Panc1 (cell line): ENCODE data around the gene KPNA4.

Experiments used
- CTCF ChIP-seq: fragments of 450-650 bp; IDR thresholded peaks from 2 replicates; pipeline ENCODE4 v1.5.1; 2017; ENCODE audit warnings: mild to moderate bottlenecking
- REST ChIP-seq, 2 experiments: IDR thresholded peaks; 2 replicates each; pipeline ENCODE4 v1.6.1; 2011 to 2012; ENCODE audit warnings: low read depth in 2 of 2, control low read depth in 1 of 2, low read length in 1 of 2, mild to moderate bottlenecking in 1 of 2, moderate library complexity in 1 of 2; ENCODE audit not compliant: insufficient read depth in 1 of 2

GRCh38 chr3:160458151-160458550 lies 107.2 kb downstream of the KPNA4 start:
- no peak for TF ChIP-seq CTCF
- no peak for TF ChIP-seq REST (IDR thresholded peaks at IDR 0.05; ENCODE audit: insufficient read depth in 1 of 2, low read depth in 2 of 2, low read length in 1 of 2)
